Hepatocyte (in vitro differentiated cells): Measurements from ENCODE around the gene PRKAG2. TPM values are rescaled to one million over a fixed set of nuclear protein-coding genes. Genes with fewer than 3 reads are reported as not detected.

ENCODE experiments used
- DNase-seq: peaks from one replicate; pipeline ENCODE4 v3.0.0-alpha.2; 2016; ENCODE audit warnings: low spot score
- H2AFZ ChIP-seq: fragments of 200-600 bp; sonication (generic); 2 replicates; pipeline ENCODE4 v1.6.0; 2016; ENCODE audit warnings: antibody characterized with exemption, mild to moderate bottlenecking
- H3K27ac ChIP-seq: fragments of 200-600 bp; sonication (generic); 2 replicates; pipeline ENCODE4 v1.5.1; 2016; ENCODE audit warnings: mild to moderate bottlenecking
- H3K27me3 ChIP-seq: fragments of 200-600 bp; sonication (generic); 2 replicates; pipeline ENCODE4 v1.6.1; 2016
- H3K36me3 ChIP-seq: fragments of 200-600 bp; sonication (generic); replicated peaks from 2 replicates; pipeline ENCODE4 v1.5.1; 2016; ENCODE audit warnings: low read depth; ENCODE audit not compliant: insufficient read depth
- H3K4me1 ChIP-seq: fragments of 200-600 bp; sonication (generic); 2 replicates; pipeline ENCODE4 v1.5.1; 2016; ENCODE audit warnings: mild to moderate bottlenecking, moderate library complexity; ENCODE audit not compliant: insufficient read depth
- H3K4me2 ChIP-seq: fragments of 200-600 bp; sonication (generic); 2 replicates; pipeline ENCODE4 v1.6.0; 2016
- H3K4me3 ChIP-seq: fragments of 200-600 bp; sonication (generic); 2 replicates; pipeline ENCODE4 v1.5.1; 2016; ENCODE audit warnings: mild to moderate bottlenecking
- H3K79me2 ChIP-seq: fragments of 200-600 bp; sonication (generic); 2 replicates; pipeline ENCODE4 v1.6.0; 2017; ENCODE audit warnings: mild to moderate bottlenecking
- H3K9me2 ChIP-seq: fragments of 200-600 bp; sonication (generic); replicated peaks from 2 replicates; pipeline ENCODE4 v1.6.0; 2017; ENCODE audit warnings: mild to moderate bottlenecking; ENCODE audit not compliant: insufficient read depth
- H3K9me3 ChIP-seq: fragments of 200-600 bp; sonication (generic); 2 replicates; pipeline ENCODE4 v1.5.1; 2016; ENCODE audit warnings: low read depth, mild to moderate bottlenecking
- H4K20me1 ChIP-seq: fragments of 200-600 bp; sonication (generic); 2 replicates; pipeline ENCODE4 v1.6.0; 2016; ENCODE audit warnings: mild to moderate bottlenecking; ENCODE audit not compliant: insufficient read depth, poor library complexity, severe bottlenecking
- EZH2 ChIP-seq: fragments of 200-600 bp; sonication (generic); IDR thresholded peaks from 2 replicates; pipeline ENCODE4 v1.6.1; 2016; ENCODE audit warnings: antibody characterized with exemption, mild to moderate bottlenecking, borderline replicate concordance
- EZH2phosphoT487 ChIP-seq: fragments of 200-600 bp; sonication (generic); IDR thresholded peaks from one replicate; pipeline ENCODE4 v1.6.1; 2018; ENCODE audit warnings: antibody characterized with exemption, mild to moderate bottlenecking, low read depth, moderate library complexity; ENCODE audit not compliant: unreplicated experiment, severe bottlenecking
- WGBS: methylation state at CpG from one replicate; pipeline ENCODE4 v1.1.6; 2016; ENCODE audit warnings: low lambda C conversion rate; ENCODE audit errors: missing lambda C conversion rate; 5-methylcytosine and 5-hydroxymethylcytosine counted together
- polyA plus RNA-seq: library from polyadenylated mRNA; unstranded; fragments of >200 nt; fragmentation: Nextera tagmentation; extraction: Ambion mirVana; gene quantifications from 2 replicates; pipeline ENCODE4 v1.2.1, GENCODE V29; 2016
- total RNA-seq: library from RNA; depleted of rRNA; stranded (reverse); fragments of >200 nt; gene quantifications from 2 replicates; pipeline ENCODE4 v1.2.3, GENCODE V29; 2014
- TF ChIP-seq, protein P1 (sequence below): fragments of 200-600 bp; sonication (generic); IDR thresholded peaks from 2 replicates; pipeline ENCODE4 v1.5.1; 2016; ENCODE audit warnings: antibody characterized with exemption, mild to moderate bottlenecking; ENCODE audit not compliant: poor library complexity

The PRKAG2 gene
- total and polyA plus RNA-seq, 2 experiments from 2014 or later = 17.8 to 23.4 TPM

- Histone ChIP-seq H3K27me3 (no peaks in the 10 kb centered on the region), H3K36me3 (no peaks in the 10 kb centered on the region), H3K9me2 (no peaks in the 10 kb centered on the region), H3K4me3 (no peak overlapping the region), H3K79me2 (no peaks in the 10 kb centered on the region), H2AFZ (no peak overlapping the region), H3K4me2 (no peak overlapping the region), H3K9me3 (no peaks in the 10 kb centered on the region), H3K27ac (peak overlapping the region; percentile 58), H3K4me1 (peaks cover 5% of the 10 kb centered on the region), H4K20me1 (no peaks in the 10 kb centered on the region)
- no peak for DNase-seq
- TF ChIP-seq EZH2phosphoT487 = no peak
- no peak for TF ChIP-seq EZH2
- TF ChIP-seq, protein P1, sequence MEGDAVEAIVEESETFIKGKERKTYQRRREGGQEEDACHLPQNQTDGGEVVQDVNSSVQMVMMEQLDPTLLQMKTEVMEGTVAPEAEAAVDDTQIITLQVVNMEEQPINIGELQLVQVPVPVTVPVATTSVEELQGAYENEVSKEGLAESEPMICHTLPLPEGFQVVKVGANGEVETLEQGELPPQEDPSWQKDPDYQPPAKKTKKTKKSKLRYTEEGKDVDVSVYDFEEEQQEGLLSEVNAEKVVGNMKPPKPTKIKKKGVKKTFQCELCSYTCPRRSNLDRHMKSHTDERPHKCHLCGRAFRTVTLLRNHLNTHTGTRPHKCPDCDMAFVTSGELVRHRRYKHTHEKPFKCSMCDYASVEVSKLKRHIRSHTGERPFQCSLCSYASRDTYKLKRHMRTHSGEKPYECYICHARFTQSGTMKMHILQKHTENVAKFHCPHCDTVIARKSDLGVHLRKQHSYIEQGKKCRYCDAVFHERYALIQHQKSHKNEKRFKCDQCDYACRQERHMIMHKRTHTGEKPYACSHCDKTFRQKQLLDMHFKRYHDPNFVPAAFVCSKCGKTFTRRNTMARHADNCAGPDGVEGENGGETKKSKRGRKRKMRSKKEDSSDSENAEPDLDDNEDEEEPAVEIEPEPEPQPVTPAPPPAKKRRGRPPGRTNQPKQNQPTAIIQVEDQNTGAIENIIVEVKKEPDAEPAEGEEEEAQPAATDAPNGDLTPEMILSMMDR = no peak
- 86% methylated on average over 4 of the region's 4 CpGs for WGBS
These were observed 226.8 kb downstream of the PRKAG2 start for GRCh38 chr7:151650161-151650560.

DNA sequence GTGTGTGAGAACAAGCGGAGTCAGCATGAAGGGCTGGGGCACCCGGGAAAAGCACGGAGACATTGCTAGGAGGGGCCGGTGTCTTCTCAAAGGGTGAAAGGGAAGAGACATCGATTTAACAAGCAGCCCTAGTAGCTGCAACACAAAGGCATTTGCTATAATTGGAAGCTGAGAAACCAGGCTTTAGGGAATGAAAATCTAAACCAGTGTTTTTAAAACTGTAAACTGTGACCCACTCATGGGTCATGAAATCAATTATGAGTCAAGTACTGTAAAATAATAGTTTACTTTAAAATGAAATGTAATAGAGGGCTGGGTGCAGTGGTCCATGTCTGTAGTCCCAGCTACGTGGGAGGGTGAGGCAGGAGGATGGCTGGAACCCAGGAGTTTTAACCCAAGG is 228.5 kb downstream of the PRKAG2 start:
- TF ChIP-seq EZH2phosphoT487 (no peak), EZH2 (no peak)
- TF ChIP-seq, protein P1 = no peak
- Histone ChIP-seq H3K4me2 (no peak overlapping the region), H3K36me3 (no peaks in the 10 kb centered on the region), H3K27me3 (no peaks in the 10 kb centered on the region), H3K4me3 (no peak overlapping the region), H4K20me1 (no peaks in the 10 kb centered on the region), H3K27ac (no peak overlapping the region), H3K79me2 (no peaks in the 10 kb centered on the region), H3K4me1 (peaks cover 5% of the 10 kb centered on the region), H3K9me2 (no peaks in the 10 kb centered on the region), H2AFZ (no peak overlapping the region), H3K9me3 (no peaks in the 10 kb centered on the region)
- DNase-seq = no peak
- 67% methylated on average over 6 of the region's 6 CpGs for WGBS

- Histone ChIP-seq H4K20me1 (no peaks in the 10 kb centered on the region), H3K9me3 (no peaks in the 10 kb centered on the region), H3K27ac (no peak overlapping the region), H3K9me2 (no peaks in the 10 kb centered on the region), H3K4me2 (no peak overlapping the region), H3K79me2 (no peaks in the 10 kb centered on the region), H3K4me3 (no peak overlapping the region), H3K4me1 (peaks cover 5% of the 10 kb centered on the region), H3K36me3 (no peaks in the 10 kb centered on the region), H3K27me3 (no peaks in the 10 kb centered on the region), H2AFZ (no peak overlapping the region)
- WGBS = 73% methylated on average over 3 of the region's 3 CpGs
- TF ChIP-seq EZH2phosphoT487 (no peak), EZH2 (no peak)
- TF ChIP-seq, protein P1 = no peak
- no peak for DNase-seq
These were observed 229.0 kb downstream of the PRKAG2 start for GRCh38 chr7:151647874-151648273.

GRCh38 chr7:151647006-151647405 is 229.9 kb downstream of the PRKAG2 start:
- no peak overlapping the region for H3K27ac ChIP-seq

More at GRCh38 chr7:151647006-151647405, 229.9 kb downstream of the PRKAG2 start:
- TF ChIP-seq EZH2 (no peak), EZH2phosphoT487 (no peak)
- TF ChIP-seq, protein P1 = no peak
- no peak for DNase-seq
- WGBS = 91% methylated on average over 5 of the region's 5 CpGs
- Histone ChIP-seq H2AFZ (no peak overlapping the region), H3K4me2 (no peak overlapping the region), H3K9me3 (no peaks in the 10 kb centered on the region), H3K79me2 (no peaks in the 10 kb centered on the region), H3K4me3 (no peak overlapping the region), H3K36me3 (no peaks in the 10 kb centered on the region), H4K20me1 (no peaks in the 10 kb centered on the region), H3K4me1 (peaks cover 5% of the 10 kb centered on the region), H3K27me3 (no peaks in the 10 kb centered on the region), H3K9me2 (no peaks in the 10 kb centered on the region)
